PFSK-1 (cell line): Measurements from ENCODE around the gene C13orf46.

Source experiments
- FOXP2 ChIP-seq: optimal IDR thresholded peaks from 2 replicates; pipeline ENCODE3; 2011; ENCODE audit warnings: borderline replicate concordance, control low read depth, inconsistent platforms; ENCODE audit not compliant: insufficient read depth; ENCODE audit errors: extremely low read length, extremely low read depth
- POLR2AphosphoS5 ChIP-seq: IDR thresholded peaks from 2 replicates; pipeline ENCODE4 v1.6.1; 2012; ENCODE audit warnings: low read depth, mild to moderate bottlenecking, control low read depth, low read length, moderate library complexity
- SIN3A ChIP-seq: IDR thresholded peaks from 2 replicates; pipeline ENCODE4 v1.6.1; 2012; ENCODE audit warnings: mild to moderate bottlenecking, low read length, moderate library complexity, borderline replicate concordance; ENCODE audit not compliant: insufficient read depth
- TAF1 ChIP-seq: IDR thresholded peaks from 2 replicates; pipeline ENCODE4 v1.6.1; 2012; ENCODE audit warnings: low read length, control low read depth, borderline replicate concordance; ENCODE audit not compliant: insufficient read depth
- TF ChIP-seq, protein P1 (sequence below), 2 experiments: IDR thresholded peaks; 2 replicates each; pipeline versions ENCODE4 v1.6.1 to v1.8.0; 2011 to 2012; ENCODE audit warnings: low read depth in 2 of 2, low read length in 2 of 2, control low read depth in 1 of 2, inconsistent platforms in 1 of 2, mild to moderate bottlenecking in 1 of 2, moderate library complexity in 1 of 2; ENCODE audit not compliant: insufficient read depth in 1 of 2

Gene C13orf46

DNA sequence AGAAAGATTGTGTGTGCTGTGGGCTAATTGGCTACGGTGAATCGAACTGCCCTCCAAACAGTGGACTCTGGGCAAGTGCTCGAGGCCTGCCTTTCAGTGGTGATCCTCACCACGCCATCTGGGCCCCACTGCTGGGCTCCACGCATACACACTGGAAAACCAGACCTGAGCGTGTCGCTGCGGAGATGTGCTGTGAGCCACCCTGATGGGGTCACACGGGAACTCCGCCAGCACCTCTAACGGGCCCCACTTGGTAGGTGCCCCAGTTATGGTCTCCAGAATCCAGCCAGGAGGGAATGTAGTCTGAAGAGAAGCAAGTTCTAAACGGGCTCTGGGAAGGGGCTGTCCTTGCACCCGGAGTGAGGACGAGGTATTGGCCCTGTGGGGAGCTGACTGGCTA lies 39.3 kb downstream of the C13orf46 start:
- TF ChIP-seq TAF1 = no peak
- TF ChIP-seq SIN3A = no peak
- TF ChIP-seq POLR2AphosphoS5 = no peak
- TF ChIP-seq, protein P1, sequence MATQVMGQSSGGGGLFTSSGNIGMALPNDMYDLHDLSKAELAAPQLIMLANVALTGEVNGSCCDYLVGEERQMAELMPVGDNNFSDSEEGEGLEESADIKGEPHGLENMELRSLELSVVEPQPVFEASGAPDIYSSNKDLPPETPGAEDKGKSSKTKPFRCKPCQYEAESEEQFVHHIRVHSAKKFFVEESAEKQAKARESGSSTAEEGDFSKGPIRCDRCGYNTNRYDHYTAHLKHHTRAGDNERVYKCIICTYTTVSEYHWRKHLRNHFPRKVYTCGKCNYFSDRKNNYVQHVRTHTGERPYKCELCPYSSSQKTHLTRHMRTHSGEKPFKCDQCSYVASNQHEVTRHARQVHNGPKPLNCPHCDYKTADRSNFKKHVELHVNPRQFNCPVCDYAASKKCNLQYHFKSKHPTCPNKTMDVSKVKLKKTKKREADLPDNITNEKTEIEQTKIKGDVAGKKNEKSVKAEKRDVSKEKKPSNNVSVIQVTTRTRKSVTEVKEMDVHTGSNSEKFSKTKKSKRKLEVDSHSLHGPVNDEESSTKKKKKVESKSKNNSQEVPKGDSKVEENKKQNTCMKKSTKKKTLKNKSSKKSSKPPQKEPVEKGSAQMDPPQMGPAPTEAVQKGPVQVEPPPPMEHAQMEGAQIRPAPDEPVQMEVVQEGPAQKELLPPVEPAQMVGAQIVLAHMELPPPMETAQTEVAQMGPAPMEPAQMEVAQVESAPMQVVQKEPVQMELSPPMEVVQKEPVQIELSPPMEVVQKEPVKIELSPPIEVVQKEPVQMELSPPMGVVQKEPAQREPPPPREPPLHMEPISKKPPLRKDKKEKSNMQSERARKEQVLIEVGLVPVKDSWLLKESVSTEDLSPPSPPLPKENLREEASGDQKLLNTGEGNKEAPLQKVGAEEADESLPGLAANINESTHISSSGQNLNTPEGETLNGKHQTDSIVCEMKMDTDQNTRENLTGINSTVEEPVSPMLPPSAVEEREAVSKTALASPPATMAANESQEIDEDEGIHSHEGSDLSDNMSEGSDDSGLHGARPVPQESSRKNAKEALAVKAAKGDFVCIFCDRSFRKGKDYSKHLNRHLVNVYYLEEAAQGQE (IDR thresholded peaks at IDR 0.05; ENCODE audit: insufficient read depth in 1 of 2, low read depth in 2 of 2, low read length in 2 of 2) = no peak
- TF ChIP-seq FOXP2 = no peak

DNA sequence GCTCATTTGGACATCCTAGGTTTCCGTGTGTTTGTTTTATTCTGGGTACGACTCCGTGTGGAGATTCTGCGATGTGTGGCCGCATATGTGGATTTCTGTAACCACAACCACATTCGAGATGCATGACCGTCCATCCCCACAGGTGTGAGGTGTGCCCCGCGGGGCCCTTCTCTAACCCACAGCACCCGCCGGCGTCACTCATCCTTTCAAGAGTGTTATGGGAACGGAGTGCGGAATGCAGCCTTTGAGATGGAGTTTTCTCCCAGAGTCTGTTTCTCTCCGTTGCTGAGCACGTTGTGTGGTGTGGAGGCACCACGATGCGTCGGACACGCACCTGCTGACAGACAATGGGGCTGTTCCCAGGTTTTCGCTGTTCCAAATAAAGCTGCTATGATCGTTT lies 40.0 kb downstream of the C13orf46 start:
- TF ChIP-seq SIN3A (no peak), POLR2AphosphoS5 (no peak), FOXP2 (no peak), TAF1 (no peak)
- TF ChIP-seq, protein P1 (IDR thresholded peaks at IDR 0.05; ENCODE audit: insufficient read depth in 1 of 2, low read depth in 2 of 2, low read length in 2 of 2) = no peak

DNA sequence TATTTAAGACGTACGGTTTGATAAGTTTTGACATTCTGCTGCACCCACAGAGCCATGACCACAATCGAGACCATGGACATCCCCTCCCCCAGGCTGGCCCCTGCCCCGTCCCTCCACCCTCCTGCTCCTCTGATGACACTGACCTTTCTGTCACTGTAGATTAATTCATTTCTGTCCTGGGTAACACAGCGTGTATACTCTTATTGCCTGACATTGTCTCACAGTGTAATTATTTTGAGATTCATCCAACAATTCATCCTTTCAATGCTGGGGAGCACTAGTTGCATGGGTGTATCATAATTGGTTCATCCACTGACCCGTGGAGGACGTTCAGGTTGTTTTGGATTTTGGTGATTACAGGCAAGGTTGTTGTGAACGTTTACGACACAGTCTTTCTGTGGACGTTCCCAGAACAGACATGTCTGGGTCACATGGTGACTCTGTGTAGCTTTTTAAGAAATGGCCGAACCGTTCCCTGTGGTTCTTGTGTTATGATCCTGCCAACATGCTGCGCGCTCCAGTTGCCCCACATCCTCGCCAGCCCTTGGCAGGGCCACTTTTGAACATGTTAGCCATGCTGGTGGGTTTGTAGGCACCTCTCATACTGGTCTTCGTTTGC lies 41.9 kb downstream of the C13orf46 start:
- TF ChIP-seq, protein P1 (IDR thresholded peaks at IDR 0.05; ENCODE audit: insufficient read depth in 1 of 2, low read depth in 2 of 2, low read length in 2 of 2) = no peak
- TF ChIP-seq SIN3A = no peak
- no peak for TF ChIP-seq FOXP2
- no peak for TF ChIP-seq POLR2AphosphoS5
- TF ChIP-seq TAF1 = no peak

DNA sequence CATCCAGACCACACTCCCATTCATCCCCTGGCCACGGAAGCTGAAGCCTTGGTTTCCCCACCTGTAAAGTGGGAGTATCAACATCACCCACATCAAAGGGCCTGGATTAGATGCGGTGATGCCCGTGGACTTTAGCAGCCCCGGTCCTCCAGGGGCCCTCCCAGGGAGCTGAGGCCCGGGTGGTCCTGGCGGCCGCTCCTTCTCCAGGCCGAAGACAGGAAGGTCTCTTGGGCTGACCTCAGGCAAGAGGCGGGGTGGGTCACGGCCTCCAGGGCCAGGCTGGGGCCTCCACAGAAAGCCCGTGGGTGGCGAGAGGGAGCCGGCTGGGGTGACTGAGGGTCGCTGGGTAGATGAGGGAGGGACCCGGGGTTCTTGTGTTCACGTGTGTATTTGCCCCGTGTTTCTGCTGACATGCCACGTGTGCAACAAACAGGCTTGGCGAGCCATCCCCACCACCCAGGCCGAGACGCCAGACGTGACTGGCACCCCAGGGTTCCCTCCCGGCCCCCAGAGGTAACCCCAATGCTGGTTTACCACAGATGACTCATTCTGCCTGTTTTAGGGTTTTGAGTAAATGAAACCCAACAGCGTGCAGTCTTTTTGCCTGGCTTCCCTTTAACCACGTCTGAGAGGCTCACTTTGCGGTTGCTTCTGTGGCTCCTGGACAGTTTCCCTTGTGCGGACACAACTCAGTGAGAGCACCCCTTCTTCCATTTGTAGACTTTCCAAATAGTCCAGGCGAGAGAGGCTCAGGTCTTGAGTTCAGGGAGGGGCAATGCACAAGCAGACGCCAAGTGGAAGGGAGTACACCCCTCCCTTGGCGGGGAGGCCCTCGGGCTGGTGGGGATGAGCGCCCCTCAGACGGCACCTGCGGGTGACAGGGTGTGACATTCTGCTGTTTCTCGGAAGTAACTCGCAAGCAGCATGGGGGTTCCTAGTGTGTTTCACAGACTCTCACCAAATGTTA lies 42.9 kb downstream of the C13orf46 start:
- TF ChIP-seq POLR2AphosphoS5 (no peak), TAF1 (no peak), SIN3A (no peak), FOXP2 (no peak)
- TF ChIP-seq, protein P1 (IDR thresholded peaks at IDR 0.05; ENCODE audit: insufficient read depth in 1 of 2, low read depth in 2 of 2, low read length in 2 of 2) = no peak
